HepG2 (cell line): ENCODE data around the gene RPL35. TPM values are rescaled to one million over a fixed set of nuclear protein-coding genes. Genes with fewer than 3 reads are reported as not detected.

Source experiments
- ETV5 ChIP-seq: IDR thresholded peaks from 2 replicates; pipeline ENCODE4 v1.6.1; 2018; ENCODE audit warnings: missing biosample characterization, missing genetic modification reagents, inconsistent platforms, borderline replicate concordance
- HHEX ChIP-seq: IDR thresholded peaks from 2 replicates; pipeline ENCODE4 v1.6.1; 2016; ENCODE audit warnings: control low read depth
- HNF1B ChIP-seq: sonication (generic); formaldehyde crosslinking; IDR thresholded peaks from 2 replicates; pipeline ENCODE4 v1.5.1; 2020; ENCODE audit warnings: mild to moderate bottlenecking, moderate library complexity, missing genetic modification reagents
- IRF1 ChIP-seq: sonication (generic); formaldehyde crosslinking; IDR thresholded peaks from 2 replicates; pipeline ENCODE4 v1.4.0; 2020; ENCODE audit warnings: low read depth, mild to moderate bottlenecking, missing genetic modification reagents
- MBD4 ChIP-seq: IDR thresholded peaks from 2 replicates; pipeline ENCODE4 v1.6.1; 2012; ENCODE audit warnings: low read length, inconsistent platforms, borderline replicate concordance
- MEIS2 ChIP-seq: sonication (generic); formaldehyde crosslinking; IDR thresholded peaks from 2 replicates; pipeline ENCODE4 v1.9.0; 2021; ENCODE audit warnings: mild to moderate bottlenecking, missing genetic modification reagents
- MXD1 ChIP-seq: sonication (generic); formaldehyde crosslinking; IDR thresholded peaks from 2 replicates; pipeline ENCODE4 v1.4.0; 2020; ENCODE audit warnings: mild to moderate bottlenecking, missing genetic modification reagents
- NFE2 ChIP-seq: sonication (generic); formaldehyde crosslinking; IDR thresholded peaks from 2 replicates; pipeline ENCODE4 v1.4.0; 2020; ENCODE audit warnings: missing genetic modification reagents
- PLRG1 ChIP-seq: fragments of 450-650 bp; conservative IDR thresholded peaks from 2 replicates; pipeline ENCODE4 v1.6.1; 2016
- PRDM4 ChIP-seq: sonication (generic); formaldehyde crosslinking; IDR thresholded peaks from 2 replicates; pipeline ENCODE4 v1.9.0; 2021; ENCODE audit warnings: missing genetic modification reagents, borderline replicate concordance
- PREB ChIP-seq: sonication (generic); formaldehyde crosslinking; IDR thresholded peaks from 2 replicates; pipeline ENCODE4 v1.4.0; 2020; ENCODE audit warnings: missing genetic modification reagents
- SMAD1 ChIP-seq: sonication (generic); formaldehyde crosslinking; IDR thresholded peaks from 2 replicates; pipeline ENCODE4 v1.4.0; 2020; ENCODE audit warnings: missing genetic modification reagents, low read depth, mild to moderate bottlenecking, borderline replicate concordance
- SRSF1 ChIP-seq: fragments of 200-400 bp; formaldehyde crosslinking; optimal IDR thresholded peaks from 2 replicates; pipeline ENCODE3; 2017; ENCODE audit warnings: mild to moderate bottlenecking, low read depth, low read length, moderate library complexity
- TARDBP ChIP-seq: sonication (generic); formaldehyde crosslinking; IDR thresholded peaks from 2 replicates; pipeline ENCODE4 v1.8.0; 2022; ENCODE audit warnings: mild to moderate bottlenecking, missing genetic modification reagents
- TFAP4 ChIP-seq: sonication (generic); IDR thresholded peaks from 2 replicates; pipeline ENCODE4 v1.6.1; 2016; ENCODE audit warnings: low read depth, borderline replicate concordance
- ZNF253 ChIP-seq: sonication (generic); formaldehyde crosslinking; IDR thresholded peaks from 2 replicates; pipeline ENCODE4 v1.8.0; 2022; ENCODE audit warnings: mild to moderate bottlenecking, missing genetic modification reagents, borderline replicate concordance
- ZNF350 ChIP-seq: sonication (generic); formaldehyde crosslinking; IDR thresholded peaks from 2 replicates; pipeline ENCODE4 v1.4.0; 2020; ENCODE audit warnings: mild to moderate bottlenecking, low read depth, missing genetic modification reagents, borderline replicate concordance
- ZNF546 ChIP-seq: sonication (generic); formaldehyde crosslinking; conservative IDR thresholded peaks from 2 replicates; pipeline ENCODE4 v1.8.1; 2023; ENCODE audit warnings: mild to moderate bottlenecking, missing genetic modification reagents
- ZNF616 ChIP-seq: sonication (generic); formaldehyde crosslinking; IDR thresholded peaks from 2 replicates; pipeline ENCODE4 v1.5.0; 2020; ENCODE audit warnings: low read depth, mild to moderate bottlenecking, missing genetic modification reagents
- ZNF800 ChIP-seq: sonication (generic); formaldehyde crosslinking; IDR thresholded peaks from 2 replicates; pipeline ENCODE4 v1.4.0; 2020; ENCODE audit warnings: missing genetic modification reagents
- ZNF841 ChIP-seq: sonication (generic); formaldehyde crosslinking; IDR thresholded peaks from 2 replicates; pipeline ENCODE4 v1.8.1; 2023; ENCODE audit warnings: missing genetic modification reagents, borderline replicate concordance
- polyA plus RNA-seq, 8 experiments: library from polyadenylated mRNA; depleted of rRNA in 3 of 8; stranded (reverse) in 7 of 8; unstranded in 1 of 8; fragments of >200 nt; fragmentation: Illumina TruSeq in 4 of 8; extraction: Trizol in 4 of 8; gene quantifications; 2 replicates each; pipeline versions ENCODE4 v1.2.1 to v1.2.3, GENCODE V29; 2011 to 2016; ENCODE audit warnings: low read depth in 4 of 8, missing spikeins in 1 of 8, mixed read lengths in 1 of 8; ENCODE audit not compliant: insufficient read depth in 1 of 8
- total RNA-seq, 5 experiments: library from RNA; depleted of rRNA; stranded (reverse); fragments of >200 nt; fragmentation: Illumina TruSeq; extraction: Trizol; gene quantifications; 2 replicates each; pipeline ENCODE4 v1.2.3, GENCODE V29; 2016; ENCODE audit warnings: low read depth in 1 of 5

Gene RPL35
- total and polyA plus RNA-seq, 2 of the 13 experiments (the other 11 are each of a cell fraction or from before 2014, with no cell fraction given) = 2,153 to 2,935 TPM

- TF ChIP-seq PREB (no peak), MBD4 (no peak), HHEX (no peak), ETV5 (CRISPR knock-in tag) (peak; percentile 73; the same call in 1 of the 2 replicates), ZNF546 (CRISPR knock-in tag) (no peak), MEIS2 (CRISPR knock-in tag) (no peak), ZNF616 (CRISPR knock-in tag) (no peak), ZNF350 (CRISPR knock-in tag) (no peak), ZNF800 (CRISPR knock-in tag) (no peak), TARDBP (CRISPR knock-in tag) (no peak), MXD1 (no peak), ZNF841 (CRISPR knock-in tag) (no peak), ZNF253 (no peak), SMAD1 (CRISPR knock-in tag) (no peak), IRF1 (CRISPR knock-in tag) (no peak), SRSF1 (no peak), PRDM4 (CRISPR knock-in tag) (no peak), NFE2 (CRISPR knock-in tag) (no peak), HNF1B (CRISPR knock-in tag) (no peak), TFAP4 (0 out of 2 replicates have a peak, but pooled peaks have one; percentile 9), PLRG1 (no peak)
Observed at GRCh38 chr9:124869986-124870560, 8.3 kb upstream of the RPL35 start (continued).
